ENCODE measurements around the gene MYO18B.
A peak's percentile ranks its signal among the peaks of the same experiment; 100 is the strongest.

MYO18B gene

GRCh38 chr22:25900880-25901279, 158.9 kb downstream of the MYO18B start:
- no peak for DNase-seq (ENCODE audit: low spot score)

- no peak for DNase-seq (ENCODE audit: low spot score)
Measured at GRCh38 chr22:25902402-25902801, 160.4 kb downstream of the MYO18B start.

DNA sequence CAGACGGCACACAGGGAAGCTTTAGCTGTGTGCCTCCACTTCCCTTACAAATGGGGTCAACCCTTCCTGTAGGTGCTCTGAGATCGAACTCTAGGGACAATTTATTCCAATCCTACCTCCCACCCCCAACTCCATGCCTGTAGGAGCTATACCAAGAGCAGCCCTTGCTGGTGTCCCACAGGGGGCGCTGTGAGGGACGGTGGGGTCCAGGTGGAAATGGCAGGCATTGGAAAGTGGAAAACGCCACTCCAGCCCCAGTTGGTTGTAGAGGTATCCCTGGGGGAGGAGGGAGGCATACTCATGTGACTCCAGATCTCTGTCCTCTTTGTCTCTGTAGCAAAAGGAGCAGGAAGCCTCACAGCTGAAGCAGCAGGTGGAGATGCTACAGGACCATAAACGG, 161.3 kb downstream of the MYO18B start:
- no peak for DNase-seq (ENCODE audit: low spot score)

GRCh38 chr22:25908212-25908611, 166.2 kb downstream of the MYO18B start:
- DNase-seq (ENCODE audit: low spot score), result no peak

- DNase-seq (ENCODE audit: low spot score), result no peak
Measured at GRCh38 chr22:25908755-25909154, 166.8 kb downstream of the MYO18B start.

DNA sequence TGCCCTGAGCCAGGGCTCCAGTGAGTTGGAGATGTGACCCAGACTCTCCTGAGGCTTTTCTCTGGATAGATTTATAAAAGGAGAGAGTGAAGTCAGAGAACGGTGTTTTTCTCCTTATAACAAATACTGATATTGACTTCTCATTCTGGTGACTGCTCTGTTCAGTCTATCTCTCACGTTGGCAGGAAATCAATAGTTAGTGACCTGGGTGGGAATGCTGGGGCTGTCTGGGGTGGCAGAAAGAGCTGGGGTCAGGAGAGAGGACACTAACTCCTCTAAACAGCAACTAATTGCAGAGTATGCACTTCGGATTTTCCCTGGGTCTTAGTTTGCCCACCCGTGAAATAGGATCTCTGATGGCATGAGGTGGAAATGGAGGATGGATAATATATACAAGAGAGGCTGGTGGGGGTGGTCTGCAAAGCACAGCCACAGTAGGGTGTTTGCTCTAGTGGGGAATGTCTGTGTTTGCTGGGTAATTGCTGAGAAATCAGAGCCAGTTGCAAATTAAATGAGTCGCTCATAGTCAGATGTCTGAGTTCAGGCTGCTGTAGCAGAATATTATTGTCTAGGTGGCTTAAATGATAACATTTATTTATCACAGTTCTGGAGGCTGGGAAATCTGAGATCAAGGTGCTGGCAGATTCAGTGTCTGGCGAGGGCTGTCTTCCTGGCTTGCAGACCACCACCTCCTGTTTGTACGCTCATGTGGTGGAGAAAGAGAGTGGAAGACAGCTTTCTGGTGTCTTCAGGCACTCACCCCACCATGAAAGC, 167.8 kb downstream of the MYO18B start:
- no peak for DNase-seq (ENCODE audit: low spot score)

GRCh38 chr22:25911243-25911972, 169.4 kb downstream of the MYO18B start:
- DNase-seq (ENCODE audit: low spot score), result no peak

DNA sequence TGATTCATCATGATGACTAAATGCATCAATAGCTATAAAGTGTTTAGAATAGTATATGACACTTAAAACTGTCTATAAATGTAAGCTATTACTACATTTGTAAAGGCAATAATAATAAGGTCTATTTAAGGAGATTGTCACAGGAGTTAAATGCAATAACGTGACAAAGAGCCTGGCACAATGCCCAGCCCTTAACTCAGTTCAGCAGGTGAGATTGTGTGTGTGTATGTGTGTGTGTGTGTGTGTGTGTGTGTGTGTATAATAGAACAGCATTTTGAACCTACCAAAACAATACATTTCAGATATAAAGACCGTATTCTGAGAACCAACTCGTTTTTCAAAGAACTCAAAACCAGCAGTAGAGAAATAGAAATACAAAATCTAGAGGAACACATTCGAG, 177.5 kb downstream of the MYO18B start:
- no peak for DNase-seq (ENCODE audit: low spot score)

DNA sequence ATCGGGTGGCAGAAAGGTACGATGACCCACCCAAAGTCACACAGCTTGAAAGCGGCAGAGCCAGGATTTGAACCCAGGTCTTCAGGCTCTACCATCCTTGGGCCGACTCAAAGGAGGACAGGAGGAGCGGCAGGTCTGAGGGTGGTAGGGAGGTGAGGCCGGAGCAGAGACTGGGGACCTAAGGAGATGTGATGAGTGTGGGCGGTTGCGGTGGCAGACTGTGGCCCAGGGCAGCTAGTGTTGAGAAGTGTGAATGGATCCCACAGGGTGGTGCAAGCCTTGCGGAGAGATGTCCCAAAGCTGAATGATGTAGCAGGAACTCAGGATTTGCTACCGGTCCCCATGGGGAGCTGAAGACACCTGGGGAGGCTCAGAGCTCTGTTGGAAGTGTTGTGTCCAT, 180.2 kb downstream of the MYO18B start:
- no peak for DNase-seq (ENCODE audit: low spot score)

- no peak for DNase-seq (ENCODE audit: low spot score)
Measured at GRCh38 chr22:25923914-25924313, 181.9 kb downstream of the MYO18B start.

- no peak for DNase-seq (ENCODE audit: low spot score)
Measured at GRCh38 chr22:25928038-25928437, 186.1 kb downstream of the MYO18B start.

DNA sequence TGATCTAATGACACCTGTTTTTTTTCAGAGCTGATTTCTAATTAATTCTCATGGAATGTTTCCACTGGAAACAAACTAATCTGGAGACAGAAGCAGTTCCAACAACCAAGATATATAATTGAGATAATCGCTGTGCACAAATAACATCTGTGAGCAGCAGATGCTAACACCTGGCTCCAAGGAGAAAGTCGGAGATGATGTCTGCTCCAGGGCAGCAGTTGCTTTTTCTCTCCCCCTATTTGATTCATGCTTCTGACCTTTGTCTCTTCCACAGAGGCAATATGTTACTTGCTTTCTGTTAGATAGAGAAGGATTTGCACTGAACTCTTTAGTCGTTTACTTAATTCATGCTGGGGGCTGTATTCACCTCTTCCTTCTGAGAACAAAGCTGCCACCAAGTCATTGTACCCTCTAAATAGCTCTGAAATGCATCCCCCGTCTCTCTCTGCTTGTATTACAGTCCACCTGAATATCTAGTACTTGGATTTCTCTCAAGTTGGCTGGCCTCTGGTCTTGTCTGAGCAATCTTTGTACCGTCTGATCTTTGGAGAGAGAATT, 187.4 kb downstream of the MYO18B start:
- no peak for DNase-seq (ENCODE audit: low spot score)

GRCh38 chr22:25930083-25930482, 188.1 kb downstream of the MYO18B start:
- DNase-seq (ENCODE audit: low spot score), result no peak

GRCh38 chr22:25930788-25931310, 188.9 kb downstream of the MYO18B start:
- DNase-seq (ENCODE audit: low spot score), result peak; percentile 6

GRCh38 chr22:25933158-25933788, 191.3 kb downstream of the MYO18B start:
- no peak for DNase-seq (ENCODE audit: low spot score)

DNA sequence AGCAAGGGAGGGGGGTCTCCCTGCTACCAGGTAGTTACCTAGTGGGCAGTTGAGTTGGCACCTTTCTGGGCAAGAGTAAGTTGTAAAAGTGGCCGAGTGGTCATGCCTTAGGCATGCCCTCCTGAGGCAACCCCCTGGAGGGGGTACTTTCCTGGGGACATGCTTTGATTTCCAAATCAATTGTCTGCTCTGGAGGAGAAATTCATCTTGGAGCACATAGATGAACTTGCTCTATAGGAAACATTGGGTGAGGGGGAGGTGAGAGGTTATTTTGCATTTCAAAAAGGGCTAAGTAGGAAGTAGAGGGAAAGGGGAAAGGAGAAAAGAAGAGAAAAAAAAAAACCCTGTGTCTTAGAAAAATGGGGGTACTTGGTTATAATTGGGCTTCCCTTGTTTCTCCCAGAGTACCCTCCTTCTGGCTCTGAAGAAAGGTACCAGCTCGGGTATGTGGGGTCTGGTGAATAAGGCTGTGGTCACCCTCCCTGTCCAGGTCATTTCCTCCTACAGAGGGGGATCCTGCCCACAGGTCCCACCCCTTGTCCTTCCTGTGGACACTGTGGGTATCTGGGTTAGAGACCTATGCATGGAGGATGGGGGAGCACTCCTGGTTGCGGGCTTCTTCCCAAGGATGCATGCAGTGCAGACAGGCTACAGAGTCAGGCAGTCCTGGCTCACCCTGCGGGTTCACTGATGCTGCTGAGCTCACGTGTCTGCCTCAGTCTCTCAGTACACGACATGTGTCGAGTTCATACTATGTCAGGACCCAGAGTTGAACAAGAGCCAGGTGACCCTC, 193.5 kb downstream of the MYO18B start:
- no peak for DNase-seq (ENCODE audit: low spot score)

- DNase-seq (ENCODE audit: low spot score), result no peak
Measured at GRCh38 chr22:25938151-25938550, 196.2 kb downstream of the MYO18B start.

DNA sequence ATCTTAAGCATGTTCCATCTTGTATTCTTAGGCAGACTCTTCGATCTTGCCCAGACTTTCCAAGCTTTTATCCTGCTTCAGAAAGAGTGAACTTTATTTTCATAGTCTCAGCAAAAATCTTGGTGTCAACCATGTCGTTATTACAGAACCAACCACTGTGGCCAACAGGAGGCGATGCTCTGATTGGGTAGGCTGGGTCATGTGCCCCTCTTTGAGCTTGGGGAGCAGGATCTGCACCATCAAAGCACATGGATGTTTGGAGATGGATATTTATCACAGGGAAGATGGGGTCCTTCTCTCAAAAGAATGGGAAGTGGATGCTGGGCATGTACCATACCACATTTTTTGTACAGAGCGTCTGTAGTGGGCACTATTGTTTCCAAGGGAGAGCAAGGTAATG, 197.4 kb downstream of the MYO18B start:
- no peak for DNase-seq (ENCODE audit: low spot score)

DNA sequence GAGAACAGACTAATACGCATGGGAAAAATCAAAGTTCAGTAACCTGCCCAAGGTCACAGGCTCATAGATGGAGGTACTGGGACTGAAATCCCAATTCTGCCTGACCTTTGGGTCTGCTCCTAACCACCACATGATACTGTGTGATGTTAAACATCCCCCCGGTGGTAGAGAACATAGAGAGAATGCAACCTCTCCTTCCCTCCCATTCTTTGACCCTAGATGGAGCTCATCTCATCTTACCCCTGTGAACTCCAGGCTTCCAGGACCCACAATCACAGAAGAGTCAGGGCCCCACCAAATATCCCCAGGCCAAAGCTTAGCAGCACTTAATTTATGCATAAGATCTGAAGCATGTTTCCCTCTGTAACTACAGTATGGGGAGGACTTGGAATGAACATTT, 198.5 kb downstream of the MYO18B start:
- DNase-seq (ENCODE audit: low spot score), result no peak

- no peak for DNase-seq (ENCODE audit: low spot score)
Measured at GRCh38 chr22:25941365-25941960, 199.5 kb downstream of the MYO18B start.

GRCh38 chr22:25942115-25942855, 200.3 kb downstream of the MYO18B start:
- no peak for DNase-seq (ENCODE audit: low spot score)

Measured in SW480 (cell line).